ENCODE measurements around the gene ASIC2.

Gene ASIC2

GRCh38 chr17:33243732-33244131 lies 49.4 kb downstream of the ASIC2 start:
- DNase-seq (ENCODE audit: low spot score): no peak

GRCh38 chr17:33242375-33243124 lies 50.5 kb downstream of the ASIC2 start:
- no peak for DNase-seq (ENCODE audit: low spot score)

- DNase-seq (ENCODE audit: low spot score): no peak
These were observed 51.7 kb downstream of the ASIC2 start for GRCh38 chr17:33241390-33241789.

- no peak for DNase-seq (ENCODE audit: low spot score)
These were observed 52.7 kb downstream of the ASIC2 start for GRCh38 chr17:33240362-33240761.

- no peak for DNase-seq (ENCODE audit: low spot score)
These were observed 53.4 kb downstream of the ASIC2 start for GRCh38 chr17:33239702-33240101.

GRCh38 chr17:33234930-33235685 lies 58.0 kb downstream of the ASIC2 start:
- peak; percentile 51 for DNase-seq (ENCODE audit: low spot score)

GRCh38 chr17:33234233-33234632 lies 58.9 kb downstream of the ASIC2 start:
- DNase-seq (ENCODE audit: low spot score): no peak

- no peak for DNase-seq (ENCODE audit: low spot score)
These were observed 59.3 kb downstream of the ASIC2 start for GRCh38 chr17:33233811-33234177.

- no peak for DNase-seq (ENCODE audit: low spot score)
These were observed 63.6 kb downstream of the ASIC2 start for GRCh38 chr17:33229499-33229898.

GRCh38 chr17:33229028-33229427 lies 64.1 kb downstream of the ASIC2 start:
- no peak for DNase-seq (ENCODE audit: low spot score)

- no peak for DNase-seq (ENCODE audit: low spot score)
These were observed 64.5 kb downstream of the ASIC2 start for GRCh38 chr17:33228548-33228947.

GRCh38 chr17:33227911-33228310 lies 65.2 kb downstream of the ASIC2 start:
- no peak for DNase-seq (ENCODE audit: low spot score)

- no peak for DNase-seq (ENCODE audit: low spot score)
These were observed 67.1 kb downstream of the ASIC2 start for GRCh38 chr17:33225994-33226393.

GRCh38 chr17:33225509-33225908 lies 67.6 kb downstream of the ASIC2 start:
- no peak for DNase-seq (ENCODE audit: low spot score)

GRCh38 chr17:33220036-33220435 lies 73.1 kb downstream of the ASIC2 start:
- DNase-seq (ENCODE audit: low spot score): no peak

GRCh38 chr17:33218698-33219601 lies 74.1 kb downstream of the ASIC2 start:
- no peak for DNase-seq (ENCODE audit: low spot score)

- DNase-seq (ENCODE audit: low spot score): no peak
These were observed 75.2 kb downstream of the ASIC2 start for GRCh38 chr17:33217891-33218290.

GRCh38 chr17:33214996-33215395 lies 78.1 kb downstream of the ASIC2 start:
- no peak for DNase-seq (ENCODE audit: low spot score)

- no peak for DNase-seq (ENCODE audit: low spot score)
These were observed 82.8 kb downstream of the ASIC2 start for GRCh38 chr17:33210285-33210684.

GRCh38 chr17:33209671-33210070 lies 83.4 kb downstream of the ASIC2 start:
- no peak for DNase-seq (ENCODE audit: low spot score)

- no peak for DNase-seq (ENCODE audit: low spot score)
These were observed 85.9 kb downstream of the ASIC2 start for GRCh38 chr17:33207231-33207630.

- DNase-seq (ENCODE audit: low spot score): no peak
These were observed 87.5 kb downstream of the ASIC2 start for GRCh38 chr17:33205552-33205951.

- no peak for DNase-seq (ENCODE audit: low spot score)
These were observed 88.4 kb downstream of the ASIC2 start for GRCh38 chr17:33204701-33205100.

Data from COLO829 (cell line).